ENCODE measurements around the gene CHSY1.

DNA sequence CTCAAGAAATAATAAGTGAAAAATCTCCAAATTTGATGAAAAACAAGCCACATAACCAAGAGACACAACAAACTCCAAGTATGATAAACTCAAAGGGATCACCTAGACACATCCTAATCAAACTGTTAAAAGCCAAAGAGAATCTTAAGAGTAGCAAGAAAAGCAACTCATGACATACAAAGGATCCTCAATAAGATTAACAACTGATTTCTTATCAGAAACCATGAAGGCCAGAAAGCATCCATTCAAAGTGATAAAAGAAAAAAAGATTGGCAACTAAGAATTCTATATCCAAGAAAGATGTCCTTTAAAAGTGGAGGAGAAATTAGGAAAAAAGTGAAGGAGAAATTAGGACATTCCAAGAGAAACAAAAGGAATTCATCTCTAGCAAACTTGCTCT, 23.5 kb downstream of the CHSY1 start:
- no peak for TF ChIP-seq JUN (IDR thresholded peaks at IDR 0.05)
- TF ChIP-seq FOSL2 (IDR thresholded peaks at IDR 0.05) = no peak
- TF ChIP-seq FOSL2 (CRISPR knock-in tag; IDR thresholded peaks at IDR 0.05) = no peak
- no peak for TF ChIP-seq MYC (IDR thresholded peaks at IDR 0.05; ENCODE audit: borderline replicate concordance, low read length)
- TF ChIP-seq, protein P1, sequence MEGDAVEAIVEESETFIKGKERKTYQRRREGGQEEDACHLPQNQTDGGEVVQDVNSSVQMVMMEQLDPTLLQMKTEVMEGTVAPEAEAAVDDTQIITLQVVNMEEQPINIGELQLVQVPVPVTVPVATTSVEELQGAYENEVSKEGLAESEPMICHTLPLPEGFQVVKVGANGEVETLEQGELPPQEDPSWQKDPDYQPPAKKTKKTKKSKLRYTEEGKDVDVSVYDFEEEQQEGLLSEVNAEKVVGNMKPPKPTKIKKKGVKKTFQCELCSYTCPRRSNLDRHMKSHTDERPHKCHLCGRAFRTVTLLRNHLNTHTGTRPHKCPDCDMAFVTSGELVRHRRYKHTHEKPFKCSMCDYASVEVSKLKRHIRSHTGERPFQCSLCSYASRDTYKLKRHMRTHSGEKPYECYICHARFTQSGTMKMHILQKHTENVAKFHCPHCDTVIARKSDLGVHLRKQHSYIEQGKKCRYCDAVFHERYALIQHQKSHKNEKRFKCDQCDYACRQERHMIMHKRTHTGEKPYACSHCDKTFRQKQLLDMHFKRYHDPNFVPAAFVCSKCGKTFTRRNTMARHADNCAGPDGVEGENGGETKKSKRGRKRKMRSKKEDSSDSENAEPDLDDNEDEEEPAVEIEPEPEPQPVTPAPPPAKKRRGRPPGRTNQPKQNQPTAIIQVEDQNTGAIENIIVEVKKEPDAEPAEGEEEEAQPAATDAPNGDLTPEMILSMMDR (IDR thresholded peaks at IDR 0.05) = no peak
- no peak for TF ChIP-seq POLR2A (IDR thresholded peaks at IDR 0.05; ENCODE audit: low read length)
- no peak for TF ChIP-seq SMC3 (IDR thresholded peaks at IDR 0.05)
- no peak for TF ChIP-seq MAFK (IDR thresholded peaks at IDR 0.05; ENCODE audit: partially characterized antibody)
- TF ChIP-seq EP300 (IDR thresholded peaks at IDR 0.05) = no peak
- TF ChIP-seq RAD21 (conservative IDR thresholded peaks at IDR 0.05 in 1 of 2, IDR thresholded peaks at IDR 0.05 in 1 of 2) = no peak
- no peak for TF ChIP-seq CBX2 (IDR thresholded peaks at IDR 0.05; ENCODE audit: borderline replicate concordance, low read depth)
- no peak for TF ChIP-seq GATA3 (IDR thresholded peaks at IDR 0.05; ENCODE audit: borderline replicate concordance)
- TF ChIP-seq HDAC2 (IDR thresholded peaks at IDR 0.05) = no peak

Measured in A549 (cell line).